Spleen (tissue), 11 donors: ENCODE data around the gene KRT79. TPM values are rescaled to one million over a fixed set of nuclear protein-coding genes. Genes with fewer than 3 reads are reported as not detected.

Source experiments
- DNase-seq: peaks from one replicate; pipeline ENCODE4 v3.0.0-alpha.2; 2020
- H3K27ac ChIP-seq, 8 donors: fragments of 200-600 bp; sonication (generic) in 7 of 8; 1 replicate in 4 of 8; 2 replicates in 4 of 8; pipeline versions ENCODE4 v1.5.0 to v1.8.0; 2016 to 2021; ENCODE audit warnings: inconsistent platforms in 4 of 8, mild to moderate bottlenecking in 4 of 8, moderate library complexity in 1 of 8
- H3K27me3 ChIP-seq, 7 donors: fragments of 200-600 bp; sonication (generic) in 6 of 7; replicated peaks in 1 of 7; 1 replicate in 4 of 7; 2 replicates in 3 of 7; pipeline versions ENCODE4 v1.5.0 to v1.8.0; 2016 to 2021; ENCODE audit warnings: inconsistent platforms in 3 of 7, mild to moderate bottlenecking in 1 of 7
- H3K36me3 ChIP-seq, 6 donors: fragments of 200-600 bp; sonication (generic) in 5 of 6; 1 replicate in 4 of 6; 2 replicates in 2 of 6; pipeline versions ENCODE4 v1.5.0 to v1.8.0; 2016 to 2021; ENCODE audit warnings: inconsistent platforms in 2 of 6
- H3K4me1 ChIP-seq, 6 donors: fragments of 200-600 bp; sonication (generic) in 5 of 6; 1 replicate in 3 of 6; 2 replicates in 3 of 6; pipeline versions ENCODE4 v1.5.0 to v1.8.0; 2016 to 2021; ENCODE audit warnings: inconsistent platforms in 3 of 6
- H3K4me3 ChIP-seq, 8 donors: fragments of 200-600 bp; sonication (generic) in 7 of 8; 1 replicate in 4 of 8; 2 replicates in 4 of 8; pipeline versions ENCODE4 v1.5.0 to v1.8.0; 2016 to 2021; ENCODE audit warnings: inconsistent platforms in 4 of 8, mild to moderate bottlenecking in 4 of 8, moderate library complexity in 2 of 8
- H3K9me3 ChIP-seq, 8 donors: fragments of 200-600 bp; sonication (generic) in 7 of 8; 1 replicate in 4 of 8; 2 replicates in 4 of 8; pipeline versions ENCODE4 v1.5.0 to v1.8.0; 2016 to 2021; ENCODE audit warnings: inconsistent platforms in 4 of 8
- POLR2A ChIP-seq, 3 donors: fragments of 450-650 bp; IDR thresholded peaks; one replicate each; pipeline ENCODE4 v1.5.1; 2017; ENCODE audit warnings: antibody characterized with exemption in 3 of 3, mild to moderate bottlenecking in 1 of 3
- POLR2AphosphoS5 ChIP-seq, 3 donors: sonication (generic); formaldehyde crosslinking; IDR thresholded peaks; one replicate each; pipeline ENCODE4 v1.5.1; 2017; ENCODE audit warnings: antibody characterized with exemption in 3 of 3
- WGBS, 5 donors: extraction: QIAGEN DNeasy Blood & Tissue Kit in 3 of 5; methylation state at CpG; one replicate each; pipeline versions ENCODE4 v1.1.5 to v1.1.7; 2013 to 2018; 5-methylcytosine and 5-hydroxymethylcytosine counted together
- intact Hi-C: fragments of 100-400 bp; cut with DNase I; formaldehyde crosslinking; loops from one replicate; pipeline ENCODE4 v1.15.0; 2023; ENCODE audit warnings: low total_unique reads
- polyA plus RNA-seq, 3 donors: library from polyadenylated mRNA; stranded (reverse); fragments of 200-250 nt; gene quantifications; one replicate each; pipeline ENCODE4 v1.2.1, GENCODE V29; 2013
- total RNA-seq, 7 donors: library from RNA; depleted of rRNA in 3 of 7; stranded (reverse); fragments of >200 nt in 3 of 7; fragmentation: NEBNext Ultra II Directional in 4 of 7; extraction: Animal tissue kit (Norgen Biotek cat#: 25700) in 4 of 7; gene quantifications; one replicate each; pipeline versions ENCODE4 v1.1.0 to v1.2.1, GENCODE V29; 2016 to 2021
- TF ChIP-seq, protein P1 (sequence below), 11 experiments: fragments of 200-600 bp in 7 of 11; fragments of 450-650 bp in 4 of 11; sonication (generic) in 4 of 11; IDR thresholded peaks in 8 of 11; conservative IDR thresholded peaks in 3 of 11; 1 replicate in 7 of 11; 2 replicates in 4 of 11; pipeline versions ENCODE4 v1.4.0 to v1.8.0; 2016 to 2021; ENCODE audit warnings: antibody characterized with exemption in 11 of 11, inconsistent platforms in 4 of 11, mild to moderate bottlenecking in 1 of 11
- donor health status: healthy with polysubstance abuse.
- donor health status: DM: no; HTN: no; CAD: no; lungs with moderate emphysema.
- donor health status: DM: no; HTN: no; CAD: no.
- donor health status: Bipolar disorder and iron deficiency.
- donor health status: healthy.
- donor health status: DM: no; HTN: no; CAD: no.
- donor health status: DM: yes; HTN: yes; CAD: no.

The KRT79 gene
- total and polyA plus RNA-seq, 10 donors = 0.15 to 0.37 (median 0.19) TPM; not detected in 7

- H3K4me3 ChIP-seq = no peak overlapping the region
- H3K27me3 ChIP-seq = peaks cover 0 to 11% (median 0%) of the 10 kb centered on the region in 7 donors
- 79 to 95% (median 89%) methylated on average over 14 to 15 of the region's 15 CpGs for WGBS, 5 donors
- H3K36me3 ChIP-seq = no peaks in the 10 kb centered on the region
- DNase-seq = peak; percentile 41
- intact Hi-C loops = no loop called here
- TF ChIP-seq POLR2A (IDR thresholded peaks at IDR 0.05) (no peak), POLR2AphosphoS5 (IDR thresholded peaks at IDR 0.05) (no peak)
- TF ChIP-seq, protein P1, sequence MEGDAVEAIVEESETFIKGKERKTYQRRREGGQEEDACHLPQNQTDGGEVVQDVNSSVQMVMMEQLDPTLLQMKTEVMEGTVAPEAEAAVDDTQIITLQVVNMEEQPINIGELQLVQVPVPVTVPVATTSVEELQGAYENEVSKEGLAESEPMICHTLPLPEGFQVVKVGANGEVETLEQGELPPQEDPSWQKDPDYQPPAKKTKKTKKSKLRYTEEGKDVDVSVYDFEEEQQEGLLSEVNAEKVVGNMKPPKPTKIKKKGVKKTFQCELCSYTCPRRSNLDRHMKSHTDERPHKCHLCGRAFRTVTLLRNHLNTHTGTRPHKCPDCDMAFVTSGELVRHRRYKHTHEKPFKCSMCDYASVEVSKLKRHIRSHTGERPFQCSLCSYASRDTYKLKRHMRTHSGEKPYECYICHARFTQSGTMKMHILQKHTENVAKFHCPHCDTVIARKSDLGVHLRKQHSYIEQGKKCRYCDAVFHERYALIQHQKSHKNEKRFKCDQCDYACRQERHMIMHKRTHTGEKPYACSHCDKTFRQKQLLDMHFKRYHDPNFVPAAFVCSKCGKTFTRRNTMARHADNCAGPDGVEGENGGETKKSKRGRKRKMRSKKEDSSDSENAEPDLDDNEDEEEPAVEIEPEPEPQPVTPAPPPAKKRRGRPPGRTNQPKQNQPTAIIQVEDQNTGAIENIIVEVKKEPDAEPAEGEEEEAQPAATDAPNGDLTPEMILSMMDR (IDR thresholded peaks at IDR 0.05 in 8 of 11, conservative IDR thresholded peaks at IDR 0.05 in 3 of 11) = no peak
- no peak overlapping the region for H3K27ac ChIP-seq
- H3K9me3 ChIP-seq = no peaks in the 10 kb centered on the region
- H3K4me1 ChIP-seq = peaks cover 0 to 11% (median 1%) of the 10 kb centered on the region in 6 donors
Observed at GRCh38 chr12:52823761-52824450, 10.2 kb downstream of the KRT79 start.

DNA sequence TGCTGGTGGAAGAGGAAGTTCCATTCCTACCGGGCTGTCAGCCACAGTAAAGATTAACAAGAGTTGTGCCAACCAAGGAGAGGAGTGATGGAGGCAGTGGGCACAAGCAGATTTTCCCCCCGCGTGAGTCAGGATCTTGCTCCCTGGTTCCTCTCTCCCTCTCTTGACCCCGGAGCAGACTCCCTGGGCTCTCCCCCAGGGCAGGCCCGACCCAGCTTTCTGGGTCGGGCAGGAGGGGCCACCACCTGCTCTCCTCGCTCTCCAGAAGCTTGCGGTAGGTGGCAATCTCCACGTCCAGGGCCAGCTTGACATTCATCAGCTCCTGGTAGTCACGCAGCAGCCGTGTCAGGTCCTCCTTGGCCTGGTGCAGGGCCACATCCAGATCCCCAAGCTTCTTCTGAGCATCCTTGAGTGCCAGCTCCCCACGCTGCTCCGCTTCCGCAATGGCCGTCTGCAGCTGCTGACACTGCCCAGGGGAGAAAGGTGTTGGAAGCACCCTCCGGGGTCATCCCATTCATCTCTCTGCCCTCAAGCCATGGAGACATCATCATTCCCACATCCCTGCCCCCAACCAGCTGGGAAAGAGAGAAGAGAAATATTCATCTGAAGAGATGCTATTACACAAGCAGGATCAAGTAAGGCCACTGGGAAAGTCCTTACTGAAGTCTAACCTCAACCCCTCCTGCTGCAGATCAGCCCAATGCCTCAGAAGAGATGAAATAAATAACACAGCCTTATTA is 11.2 kb downstream of the KRT79 start:
- Histone ChIP-seq H3K4me1 (peaks cover 0 to 11% (median 1%) of the 10 kb centered on the region in 6 donors), H3K36me3 (no peaks in the 10 kb centered on the region), H3K27me3 (peaks cover 0 to 11% (median 0%) of the 10 kb centered on the region in 7 donors), H3K4me3 (no peak overlapping the region), H3K9me3 (no peaks in the 10 kb centered on the region), H3K27ac (no peak overlapping the region)
- 68 to 76% (median 70%) methylated on average over 16 of the region's 16 CpGs for WGBS, 5 donors
- no peak for DNase-seq
- intact Hi-C loops = no loop called here
- TF ChIP-seq POLR2AphosphoS5 (IDR thresholded peaks at IDR 0.05) (no peak), POLR2A (IDR thresholded peaks at IDR 0.05) (no peak)
- TF ChIP-seq, protein P1 (IDR thresholded peaks at IDR 0.05 in 8 of 11, conservative IDR thresholded peaks at IDR 0.05 in 3 of 11) = no peak

DNA sequence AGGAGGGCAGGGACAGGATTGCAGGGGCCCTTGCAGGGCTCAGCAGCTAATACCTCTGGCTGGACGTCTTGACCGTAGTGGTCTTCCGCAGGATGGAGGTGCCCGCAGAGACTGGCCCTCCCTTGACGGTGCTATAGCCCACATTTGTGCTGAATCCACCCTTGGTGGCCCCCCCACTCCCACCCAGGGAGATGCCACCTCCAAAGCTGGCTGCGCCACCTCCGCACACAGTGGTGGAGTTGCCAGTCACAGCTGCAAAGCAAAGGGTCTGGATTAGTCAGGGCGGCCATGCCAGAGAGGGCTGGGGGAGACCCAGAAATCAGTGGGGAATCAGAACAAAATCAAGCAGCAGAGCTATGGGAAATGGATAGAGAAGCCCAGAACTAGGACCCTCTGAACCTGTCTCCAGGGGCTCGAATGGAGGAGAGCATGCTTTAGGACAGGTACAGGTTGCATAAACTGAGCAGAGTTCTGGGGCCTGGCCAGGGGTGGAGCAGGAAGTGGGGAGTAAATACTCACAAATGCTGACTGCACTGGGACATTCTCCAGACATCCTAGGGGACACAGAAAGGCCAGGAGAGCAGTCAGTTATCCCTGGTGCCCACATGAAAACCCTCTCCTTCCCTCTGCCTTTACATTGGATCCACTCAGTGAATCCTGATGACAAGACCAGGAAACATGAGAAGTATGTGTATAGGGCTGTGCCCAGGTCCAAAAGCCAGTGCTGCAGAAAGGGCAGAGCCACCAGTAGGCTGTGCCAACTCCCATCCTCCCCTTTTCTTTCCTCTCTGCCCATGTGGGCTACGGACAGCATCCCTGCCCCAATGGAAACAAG is 12.1 kb downstream of the KRT79 start:
- peak; percentile 28 for DNase-seq
- no peaks in the 10 kb centered on the region for H3K9me3 ChIP-seq
- 78 to 90% (median 83%) methylated on average over 9 to 10 of the region's 10 CpGs for WGBS, 5 donors
- TF ChIP-seq, protein P1 (IDR thresholded peaks at IDR 0.05 in 8 of 11, conservative IDR thresholded peaks at IDR 0.05 in 3 of 11) = no peak
- TF ChIP-seq POLR2A (IDR thresholded peaks at IDR 0.05) = no peak
- no peak for TF ChIP-seq POLR2AphosphoS5 (IDR thresholded peaks at IDR 0.05)
- intact Hi-C loops = no loop called here
- H3K36me3 ChIP-seq = no peaks in the 10 kb centered on the region
- no peak overlapping the region for H3K4me3 ChIP-seq
- peaks cover 0 to 12% (median 0%) of the 10 kb centered on the region in 7 donors for H3K27me3 ChIP-seq
- H3K4me1 ChIP-seq = peaks cover 0 to 11% (median 1%) of the 10 kb centered on the region in 6 donors
- no peak overlapping the region for H3K27ac ChIP-seq
